ENCODE measurements around the gene OVOL2.
"Not testable (repeated sequence)": the region's sequence is repeated elsewhere in the genome, so short reads cannot be mapped to it uniquely, and the experiment has no call there.

DNA sequence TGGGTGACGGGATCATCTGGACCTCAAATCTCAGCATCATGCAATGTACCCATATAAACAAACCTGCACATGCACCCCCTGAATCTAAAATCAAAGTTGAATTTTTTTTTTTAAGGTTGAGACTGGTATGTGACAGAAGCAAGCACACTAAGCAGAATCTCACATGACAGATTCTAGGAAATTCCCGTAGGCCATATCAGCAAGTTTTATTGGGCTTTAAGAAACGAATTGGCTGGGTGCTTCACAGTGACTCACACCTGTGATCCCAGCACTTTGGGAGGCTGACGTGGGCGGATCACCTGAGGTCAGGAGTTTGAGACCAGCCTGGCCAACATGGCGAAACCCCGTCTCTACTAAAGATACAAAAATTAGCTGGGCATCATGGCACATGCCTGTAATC is 30.7 kb downstream of the OVOL2 start:
- not testable (repeated sequence) for TF ChIP-seq CTCF, POLR2A (IDR thresholded peaks at IDR 0.05)

Measured in uterus (tissue), 2 donors.